ENCODE results near the gene MAGEB6.

Gene MAGEB6

DNA sequence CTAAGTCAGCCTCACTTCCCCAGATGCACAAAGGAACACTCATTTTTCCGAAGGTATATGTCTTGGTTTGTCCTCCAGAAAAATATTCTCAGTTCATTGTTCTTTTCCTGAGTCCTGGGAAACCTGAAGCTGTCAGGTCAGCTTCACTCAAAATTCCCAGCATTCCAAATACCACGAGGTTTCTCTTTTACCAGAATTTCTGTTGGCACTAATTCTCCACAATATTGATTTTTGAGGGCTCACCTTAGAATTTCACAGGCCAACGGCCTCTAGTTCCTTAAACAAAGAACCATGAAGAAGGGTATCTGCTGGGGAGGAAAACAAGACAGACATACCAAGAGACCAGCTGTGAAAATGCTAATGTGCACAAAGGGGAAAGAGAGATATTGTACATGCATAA lies 15.8 kb downstream of the MAGEB6 start:
- TF ChIP-seq SIN3A (IDR thresholded peaks at IDR 0.05; ENCODE audit: borderline replicate concordance, insufficient read depth, low read length) (no peak), TAF1 (IDR thresholded peaks at IDR 0.05; ENCODE audit: borderline replicate concordance, insufficient read depth, low read length) (no peak), FOXP2 (optimal IDR thresholded peaks at IDR 0.05; ENCODE audit: borderline replicate concordance, extremely low read depth, extremely low read length, insufficient read depth) (no peak), POLR2AphosphoS5 (IDR thresholded peaks at IDR 0.05; ENCODE audit: low read depth, low read length) (no peak)
- TF ChIP-seq, protein P1, sequence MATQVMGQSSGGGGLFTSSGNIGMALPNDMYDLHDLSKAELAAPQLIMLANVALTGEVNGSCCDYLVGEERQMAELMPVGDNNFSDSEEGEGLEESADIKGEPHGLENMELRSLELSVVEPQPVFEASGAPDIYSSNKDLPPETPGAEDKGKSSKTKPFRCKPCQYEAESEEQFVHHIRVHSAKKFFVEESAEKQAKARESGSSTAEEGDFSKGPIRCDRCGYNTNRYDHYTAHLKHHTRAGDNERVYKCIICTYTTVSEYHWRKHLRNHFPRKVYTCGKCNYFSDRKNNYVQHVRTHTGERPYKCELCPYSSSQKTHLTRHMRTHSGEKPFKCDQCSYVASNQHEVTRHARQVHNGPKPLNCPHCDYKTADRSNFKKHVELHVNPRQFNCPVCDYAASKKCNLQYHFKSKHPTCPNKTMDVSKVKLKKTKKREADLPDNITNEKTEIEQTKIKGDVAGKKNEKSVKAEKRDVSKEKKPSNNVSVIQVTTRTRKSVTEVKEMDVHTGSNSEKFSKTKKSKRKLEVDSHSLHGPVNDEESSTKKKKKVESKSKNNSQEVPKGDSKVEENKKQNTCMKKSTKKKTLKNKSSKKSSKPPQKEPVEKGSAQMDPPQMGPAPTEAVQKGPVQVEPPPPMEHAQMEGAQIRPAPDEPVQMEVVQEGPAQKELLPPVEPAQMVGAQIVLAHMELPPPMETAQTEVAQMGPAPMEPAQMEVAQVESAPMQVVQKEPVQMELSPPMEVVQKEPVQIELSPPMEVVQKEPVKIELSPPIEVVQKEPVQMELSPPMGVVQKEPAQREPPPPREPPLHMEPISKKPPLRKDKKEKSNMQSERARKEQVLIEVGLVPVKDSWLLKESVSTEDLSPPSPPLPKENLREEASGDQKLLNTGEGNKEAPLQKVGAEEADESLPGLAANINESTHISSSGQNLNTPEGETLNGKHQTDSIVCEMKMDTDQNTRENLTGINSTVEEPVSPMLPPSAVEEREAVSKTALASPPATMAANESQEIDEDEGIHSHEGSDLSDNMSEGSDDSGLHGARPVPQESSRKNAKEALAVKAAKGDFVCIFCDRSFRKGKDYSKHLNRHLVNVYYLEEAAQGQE (IDR thresholded peaks at IDR 0.05; ENCODE audit: insufficient read depth in 1 of 2, low read depth in 2 of 2, low read length in 2 of 2) = no peak

DNA sequence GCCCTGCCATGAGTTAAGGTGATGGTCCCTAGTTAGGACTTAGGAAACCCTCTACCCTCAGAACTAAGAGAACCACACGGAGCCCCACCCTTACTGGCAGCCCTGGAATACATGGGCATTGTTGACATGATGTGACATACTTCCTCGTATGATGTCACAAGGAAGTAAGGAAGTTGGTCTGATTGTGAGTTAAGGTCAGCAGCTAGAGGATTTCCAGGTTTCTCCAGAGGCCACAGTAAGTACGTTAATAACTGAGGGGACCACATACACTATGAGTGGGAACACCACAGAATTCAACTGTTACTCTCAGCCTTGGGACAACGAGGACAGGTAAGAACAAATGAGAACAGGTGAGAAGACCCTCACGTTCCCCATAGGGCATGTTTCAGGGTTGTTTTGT lies 23.6 kb downstream of the MAGEB6 start, which contains the start of gene MAGEB5:
MAGEB5 (plus strand) TSS at position 301 of the 400 bp plus-strand sequence. CDS start 1,133 bp downstream, outside the sequence.
- TF ChIP-seq SIN3A (IDR thresholded peaks at IDR 0.05; ENCODE audit: borderline replicate concordance, insufficient read depth, low read length) = no peak
- no peak for TF ChIP-seq TAF1 (IDR thresholded peaks at IDR 0.05; ENCODE audit: borderline replicate concordance, insufficient read depth, low read length)
- TF ChIP-seq FOXP2 (optimal IDR thresholded peaks at IDR 0.05; ENCODE audit: borderline replicate concordance, extremely low read depth, extremely low read length, insufficient read depth) = no peak
- TF ChIP-seq, protein P1 (IDR thresholded peaks at IDR 0.05; ENCODE audit: insufficient read depth in 1 of 2, low read depth in 2 of 2, low read length in 2 of 2) = no peak
- no peak for TF ChIP-seq POLR2AphosphoS5 (IDR thresholded peaks at IDR 0.05; ENCODE audit: low read depth, low read length)

DNA sequence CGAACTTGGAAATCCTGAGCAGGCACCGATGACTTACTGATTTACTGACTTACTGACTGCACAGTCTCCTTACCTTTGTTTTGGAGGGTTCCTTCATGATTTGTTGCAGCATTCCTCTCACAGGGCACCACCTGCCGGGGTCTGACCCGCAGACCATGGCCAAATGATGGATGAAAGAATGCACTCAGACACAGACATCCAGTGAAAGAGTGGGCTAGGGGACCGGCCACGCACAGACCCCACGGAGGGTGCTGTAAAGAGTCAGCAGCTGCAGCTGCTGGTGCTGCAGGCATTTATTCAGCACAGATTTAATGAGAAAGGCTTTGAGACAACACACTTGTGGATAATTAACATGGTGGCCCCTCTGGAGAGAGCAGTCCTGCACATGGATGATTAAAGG lies 27.1 kb downstream of the MAGEB6 start:
- TF ChIP-seq SIN3A (IDR thresholded peaks at IDR 0.05; ENCODE audit: borderline replicate concordance, insufficient read depth, low read length) (no peak), POLR2AphosphoS5 (IDR thresholded peaks at IDR 0.05; ENCODE audit: low read depth, low read length) (no peak), TAF1 (IDR thresholded peaks at IDR 0.05; ENCODE audit: borderline replicate concordance, insufficient read depth, low read length) (no peak), FOXP2 (optimal IDR thresholded peaks at IDR 0.05; ENCODE audit: borderline replicate concordance, extremely low read depth, extremely low read length, insufficient read depth) (no peak)
- TF ChIP-seq, protein P1 (IDR thresholded peaks at IDR 0.05; ENCODE audit: insufficient read depth in 1 of 2, low read depth in 2 of 2, low read length in 2 of 2) = no peak

DNA sequence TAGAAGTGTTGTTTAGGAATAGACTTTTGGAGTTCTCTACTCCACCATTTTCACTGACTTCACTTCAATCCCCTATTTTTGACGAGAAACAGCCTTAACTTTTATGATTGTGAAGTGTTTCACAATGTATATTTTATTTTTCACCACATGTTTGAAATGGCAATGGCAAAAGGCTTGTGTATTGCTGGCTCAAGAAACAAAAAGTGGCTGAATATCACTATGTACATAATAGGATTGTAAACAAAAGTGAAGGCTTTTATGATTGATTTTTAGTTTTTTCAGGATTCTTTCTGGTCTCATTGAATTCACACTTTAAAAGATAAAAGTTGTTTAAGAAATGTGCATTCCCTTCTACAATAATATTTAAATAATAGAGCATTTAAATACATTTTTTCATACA lies 41.9 kb downstream of the MAGEB6 start:
- TF ChIP-seq SIN3A (IDR thresholded peaks at IDR 0.05; ENCODE audit: borderline replicate concordance, insufficient read depth, low read length) (no peak), POLR2AphosphoS5 (IDR thresholded peaks at IDR 0.05; ENCODE audit: low read depth, low read length) (no peak), TAF1 (IDR thresholded peaks at IDR 0.05; ENCODE audit: borderline replicate concordance, insufficient read depth, low read length) (no peak), FOXP2 (optimal IDR thresholded peaks at IDR 0.05; ENCODE audit: borderline replicate concordance, extremely low read depth, extremely low read length, insufficient read depth) (no peak)

Measured in PFSK-1 (cell line).